Fibroblast of pulmonary artery (primary cell): ENCODE results near the gene ROCK2.

ENCODE experiments used
- DNase-seq: peaks from one replicate; pipeline ENCODE4 v3.0.0-alpha.2; 2010; ENCODE audit warnings: low read depth
- H3K4me3 ChIP-seq: replicated peaks from 2 replicates; pipeline ENCODE4 v1.5.1; 2011; ENCODE audit warnings: low read depth, mild to moderate bottlenecking, control low read depth, low read length, moderate library complexity
- CTCF ChIP-seq: IDR thresholded peaks from 2 replicates; pipeline ENCODE4 v1.5.1; 2011; ENCODE audit warnings: mild to moderate bottlenecking, control low read depth, low read length, inconsistent platforms; ENCODE audit errors: missing control alignments

ROCK2 gene

GRCh38 chr2:11180653-11181052 is 163.8 kb downstream of the ROCK2 start:
- no peak for TF ChIP-seq CTCF
- DNase-seq, result no peak

GRCh38 chr2:11179899-11180298 is 164.5 kb downstream of the ROCK2 start:
- no peak for DNase-seq
- no peak for TF ChIP-seq CTCF

More at GRCh38 chr2:11180653-11181052, 163.8 kb downstream of the ROCK2 start:
- no peak overlapping the region for H3K4me3 ChIP-seq

GRCh38 chr2:11179196-11179595 is 165.2 kb downstream of the ROCK2 start:
- no peak overlapping the region for H3K4me3 ChIP-seq
- no peak for DNase-seq
- TF ChIP-seq CTCF, result no peak

More at GRCh38 chr2:11179899-11180298, 164.5 kb downstream of the ROCK2 start:
- H3K4me3 ChIP-seq, result no peak overlapping the region

GRCh38 chr2:11177871-11178690 is 166.4 kb downstream of the ROCK2 start:
- H3K4me3 ChIP-seq, result no peak overlapping the region
- TF ChIP-seq CTCF, result no peak
- no peak for DNase-seq

- TF ChIP-seq CTCF, result no peak
- no peak overlapping the region for H3K4me3 ChIP-seq
- peak; percentile 70 for DNase-seq
Measured at GRCh38 chr2:11175293-11175795, 169.1 kb downstream of the ROCK2 start.

- H3K4me3 ChIP-seq, result no peak overlapping the region
- TF ChIP-seq CTCF, result no peak
- DNase-seq, result no peak
Measured at GRCh38 chr2:11174222-11174621, 170.2 kb downstream of the ROCK2 start.
